GF-D8 (cell line): ENCODE measurements around the gene HBG2.
"Not testable (repeated sequence)": the region's sequence is repeated elsewhere in the genome, so short reads cannot be mapped to it uniquely, and the experiment has no call there.

Experiments used
- DNase-seq: peaks from one replicate; lab custom pipeline; 2025; lab: John Stamatoyannopoulos, UW

The HBG2 gene

GRCh38 chr11:5254646-5255413 is at the start of gene HBG2:
Gene HBG2 (minus strand): TSS chr11:5254781. CDS start chr11:5254728, 53 bp downstream.
- DNase-seq: not testable (repeated sequence)

- no peak for DNase-seq
Observed at GRCh38 chr11:5304046-5304445, 49.5 kb upstream of the HBG2 start.

DNA sequence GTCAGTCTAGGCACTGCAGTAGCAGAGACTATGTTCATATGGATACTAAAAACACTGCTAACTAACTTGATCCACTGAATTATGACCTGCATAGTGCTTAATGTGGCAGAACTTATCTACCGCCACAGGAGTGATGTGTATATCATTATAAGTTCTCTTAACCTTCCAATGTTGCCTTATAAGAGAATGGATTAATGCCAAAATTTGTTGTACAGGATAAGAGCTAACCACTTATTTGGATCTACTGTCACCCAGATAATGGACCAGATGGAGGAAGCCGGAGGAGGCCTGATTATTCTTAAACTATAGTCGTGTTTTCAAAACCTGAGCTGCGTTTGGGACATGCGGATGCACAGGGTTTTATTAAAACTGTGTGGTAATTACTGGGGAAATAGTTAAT is 49.0 kb upstream of the HBG2 start:
- no peak for DNase-seq

- no peak for DNase-seq
Observed at GRCh38 chr11:5301846-5302245, 47.3 kb upstream of the HBG2 start, which contains the start of gene OR51B4. Gene OR51B4 (minus strand): TSS chr11:5301946. CDS start chr11:5301946, 0 bp downstream.

DNA sequence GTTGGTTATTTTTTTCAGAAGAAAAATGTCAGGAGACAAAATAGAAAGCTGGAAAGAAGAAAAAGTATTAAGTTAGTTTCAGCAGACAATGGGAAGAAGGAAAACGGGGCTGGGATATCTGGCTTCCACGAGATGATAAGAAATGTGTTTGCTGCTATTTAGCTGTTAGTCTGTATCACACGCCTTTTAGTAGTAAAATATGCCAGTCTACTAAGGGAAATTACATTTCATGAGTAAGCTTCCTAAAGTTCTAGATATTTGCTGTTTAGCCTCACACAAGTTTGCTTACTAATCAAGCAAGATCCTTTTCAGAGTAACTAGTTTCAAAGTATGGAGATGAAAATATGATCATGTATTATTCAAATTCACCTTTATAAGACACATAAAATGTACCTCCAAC is 45.7 kb upstream of the HBG2 start:
- DNase-seq: no peak

- no peak for DNase-seq
Observed at GRCh38 chr11:5298451-5298850, 43.9 kb upstream of the HBG2 start.

DNA sequence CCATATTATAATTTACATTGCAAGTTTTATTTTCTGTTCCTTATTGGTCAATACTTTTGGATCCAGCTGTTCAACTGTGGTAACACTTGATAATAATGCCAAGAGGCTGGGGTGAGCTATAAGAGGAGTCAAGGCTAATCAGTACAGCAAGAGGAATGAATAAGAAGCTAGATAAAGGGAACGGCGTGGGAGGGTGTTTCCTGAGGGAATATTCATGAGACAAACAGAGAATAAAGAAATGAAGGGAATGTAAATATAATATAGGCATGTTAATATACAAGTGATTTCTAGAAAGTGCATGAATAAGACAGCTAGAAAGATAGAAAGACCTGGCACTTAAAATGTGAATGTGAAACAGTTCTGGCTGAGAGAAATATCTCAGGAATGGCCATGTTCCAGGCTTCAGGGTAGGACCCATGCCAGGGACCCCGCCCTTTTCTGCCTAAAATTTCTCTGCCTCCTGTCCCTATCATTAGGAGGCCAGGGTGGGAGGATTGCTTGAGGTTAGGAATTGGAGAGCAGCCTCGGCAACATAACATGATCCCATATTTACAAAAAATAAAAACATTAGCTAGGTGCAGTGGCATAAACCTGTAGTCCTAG is 43.2 kb upstream of the HBG2 start:
- no peak for DNase-seq

DNA sequence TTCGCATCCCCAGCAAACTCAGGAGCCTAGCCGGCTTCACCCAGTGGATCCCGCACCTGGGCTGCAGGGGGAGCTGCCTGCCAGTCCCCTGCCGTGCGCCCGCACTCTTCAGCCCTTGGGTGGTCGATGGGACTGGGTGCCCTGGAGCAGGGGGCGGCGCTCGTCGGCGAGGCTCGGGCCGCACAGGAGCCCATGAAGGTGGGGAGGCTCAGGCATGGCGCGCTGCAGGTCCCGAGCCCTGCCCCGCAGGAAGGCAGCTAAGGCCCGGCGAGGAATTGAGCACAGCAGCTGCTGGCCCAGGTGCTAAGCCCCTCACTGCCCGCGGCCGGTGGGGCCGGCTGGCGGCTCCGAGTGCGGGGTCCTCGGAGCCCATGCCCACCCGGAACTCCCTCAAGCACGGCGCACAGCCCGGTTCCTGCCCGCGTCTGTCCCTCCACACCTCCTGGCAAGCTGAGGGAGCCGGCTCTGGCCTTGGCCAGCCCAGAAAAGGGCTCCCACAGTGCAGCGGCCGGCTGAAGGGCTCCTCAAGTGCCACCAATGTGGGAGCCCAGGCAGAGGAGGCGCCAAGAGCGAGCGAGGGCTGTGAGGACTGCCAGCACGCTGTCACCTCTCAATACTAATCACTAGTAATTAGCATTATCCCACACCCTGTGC is 39.9 kb upstream of the HBG2 start:
- not testable (repeated sequence) for DNase-seq

GRCh38 chr11:5293028-5293427 is 38.4 kb upstream of the HBG2 start:
- no peak for DNase-seq

- DNase-seq: no peak
Observed at GRCh38 chr11:5291207-5291838, 36.7 kb upstream of the HBG2 start.

GRCh38 chr11:5290106-5290505 is 35.5 kb upstream of the HBG2 start:
- DNase-seq: no peak

DNA sequence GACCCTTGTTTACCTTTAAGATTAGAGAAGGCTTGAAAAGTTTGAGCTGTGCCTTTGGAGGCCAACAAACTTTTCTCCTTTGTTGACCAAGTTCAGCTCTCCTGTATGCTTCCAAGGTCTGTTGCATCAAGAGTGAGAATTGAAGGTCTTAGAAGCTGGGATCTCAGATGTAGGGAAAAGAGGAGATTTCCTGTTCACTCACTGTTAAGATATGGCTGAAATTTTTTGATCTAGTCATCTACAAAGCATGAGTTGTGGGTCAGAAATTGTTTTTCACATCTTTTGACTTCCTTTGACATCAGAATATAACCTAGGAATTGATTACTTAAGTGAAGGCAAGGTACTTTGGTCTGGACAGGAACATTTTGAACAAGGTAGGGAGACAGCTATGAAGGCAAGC is 35.1 kb upstream of the HBG2 start:
- no peak for DNase-seq

- no peak for DNase-seq
Observed at GRCh38 chr11:5288906-5289550, 34.4 kb upstream of the HBG2 start.

- DNase-seq: no peak
Observed at GRCh38 chr11:5288108-5288905, 33.7 kb upstream of the HBG2 start.

- DNase-seq: no peak
Observed at GRCh38 chr11:5286901-5287300, 32.3 kb upstream of the HBG2 start.

- DNase-seq: no peak
Observed at GRCh38 chr11:5286351-5286750, 31.8 kb upstream of the HBG2 start.

- no peak for DNase-seq
Observed at GRCh38 chr11:5285703-5286340, 31.2 kb upstream of the HBG2 start.

DNA sequence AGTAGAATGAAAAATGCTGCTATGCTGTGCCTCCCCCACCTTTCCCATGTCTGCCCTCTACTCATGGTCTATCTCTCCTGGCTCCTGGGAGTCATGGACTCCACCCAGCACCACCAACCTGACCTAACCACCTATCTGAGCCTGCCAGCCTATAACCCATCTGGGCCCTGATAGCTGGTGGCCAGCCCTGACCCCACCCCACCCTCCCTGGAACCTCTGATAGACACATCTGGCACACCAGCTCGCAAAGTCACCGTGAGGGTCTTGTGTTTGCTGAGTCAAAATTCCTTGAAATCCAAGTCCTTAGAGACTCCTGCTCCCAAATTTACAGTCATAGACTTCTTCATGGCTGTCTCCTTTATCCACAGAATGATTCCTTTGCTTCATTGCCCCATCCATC is 30.1 kb upstream of the HBG2 start:
- no peak for DNase-seq

DNA sequence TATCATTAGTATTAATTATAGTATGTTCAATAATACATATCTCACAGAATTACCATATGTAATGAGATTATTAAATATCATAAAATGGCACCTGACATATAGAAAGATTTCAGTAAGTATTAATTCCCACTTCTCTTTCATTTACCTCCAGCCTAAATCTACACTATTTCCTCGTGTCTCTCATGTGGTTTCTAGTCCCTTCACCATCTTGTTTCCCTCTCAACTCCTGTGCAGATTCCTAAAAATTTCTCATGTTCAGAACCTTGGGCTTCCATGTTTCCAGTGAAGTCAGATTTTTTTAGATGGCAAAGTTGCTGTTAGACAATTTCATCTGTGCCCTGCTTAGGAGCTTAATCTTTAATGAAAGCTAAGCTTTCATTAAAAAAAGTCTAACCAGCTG is 29.3 kb upstream of the HBG2 start:
- no peak for DNase-seq

GRCh38 chr11:5283086-5283485 is 28.5 kb upstream of the HBG2 start:
- no peak for DNase-seq

GRCh38 chr11:5282628-5283027 is 28.0 kb upstream of the HBG2 start:
- DNase-seq: no peak
